Measurements from ENCODE around the gene TBC1D10A. TPM values are rescaled to one million over a fixed set of nuclear protein-coding genes. Genes with fewer than 3 reads are reported as not detected.
"Not testable (repeated sequence)": the region's sequence is repeated elsewhere in the genome, so short reads cannot be mapped to it uniquely, and the experiment has no call there.

The TBC1D10A gene
- total RNA-seq, 1 donor from 2014 or later, result 6.2 TPM

DNA sequence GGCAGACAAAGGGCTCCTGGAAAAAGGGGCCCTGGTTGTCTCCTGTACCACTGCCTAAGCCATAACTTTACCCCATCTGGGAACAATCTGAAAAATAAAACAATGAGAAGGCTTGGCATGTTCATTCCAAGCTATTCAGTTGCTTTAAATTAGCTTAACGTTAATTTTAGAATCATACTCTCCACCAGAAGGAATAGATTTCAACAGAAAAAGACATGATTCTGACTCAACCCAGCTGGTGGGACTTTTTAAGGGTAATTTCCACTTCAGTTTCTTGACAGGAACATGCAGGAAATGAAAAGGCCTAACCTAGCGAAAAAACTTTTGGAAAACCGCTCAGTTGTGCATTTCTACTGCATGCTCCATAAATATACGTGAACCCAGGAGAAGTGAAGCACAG lies 22.1 kb upstream of the TBC1D10A start:
- DNase-seq (no peak), ATAC-seq (no peak)
- intact Hi-C loops (cut with micrococcal nuclease), result loop anchor here (10.0 kb wide), 1 partner anchor 54 kb away; no protein-coding TSS in a partner anchor

DNA sequence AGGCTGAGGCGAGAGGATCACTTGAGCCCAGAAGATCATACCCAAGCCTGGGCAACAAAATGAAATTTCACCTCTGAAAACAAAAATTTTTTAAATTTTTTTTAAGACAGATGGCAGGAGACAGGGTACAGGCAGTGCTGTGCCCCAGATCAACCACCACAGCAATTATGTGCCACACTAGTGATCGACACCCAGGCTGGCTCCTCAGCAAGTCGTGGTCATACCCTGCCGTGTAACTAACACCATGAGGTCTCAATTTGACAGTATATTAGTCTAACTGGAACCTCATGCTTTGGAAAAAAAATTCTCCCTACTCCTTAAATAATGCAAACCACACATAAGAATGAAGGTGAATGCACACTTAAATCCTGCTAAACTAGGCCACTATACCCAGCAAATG lies 21.7 kb upstream of the TBC1D10A start:
- DNase-seq (no peak), ATAC-seq (no peak)
- intact Hi-C loops (cut with micrococcal nuclease), result loop anchor here (10.0 kb wide), 1 partner anchor 54 kb away; no protein-coding TSS in a partner anchor

DNA sequence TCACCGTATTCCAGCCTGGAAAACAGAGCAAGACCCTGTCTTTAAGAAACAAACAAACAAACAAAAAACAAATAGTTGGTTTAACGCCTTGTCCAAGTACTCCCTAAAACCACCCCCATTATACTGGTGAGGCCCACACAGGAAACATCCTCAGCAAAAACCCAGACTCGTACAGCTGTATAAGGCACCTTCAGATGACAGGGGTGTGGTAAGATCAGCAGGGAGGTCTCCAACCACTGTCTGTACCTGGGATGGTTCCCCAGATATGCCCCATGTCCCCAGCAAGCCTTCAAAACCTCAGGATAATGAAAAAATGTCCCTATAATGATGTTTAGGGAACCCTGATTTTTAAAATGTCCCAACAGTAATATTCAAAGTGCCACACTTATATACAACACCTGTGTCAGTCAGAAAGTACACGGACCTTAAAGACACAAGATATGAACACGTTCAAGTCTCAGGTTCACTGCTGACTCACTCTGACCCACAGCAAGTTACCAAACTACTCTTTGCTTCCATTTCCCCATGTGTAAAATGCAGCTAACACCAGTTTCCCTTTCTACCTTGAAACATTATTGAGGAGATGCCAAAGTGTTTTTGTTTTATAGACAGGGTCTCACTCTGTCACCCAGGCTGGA lies 20.6 kb upstream of the TBC1D10A start:
- no peak for ATAC-seq

GRCh38 chr22:30344447-30345200 lies 17.9 kb upstream of the TBC1D10A start:
- intact Hi-C loops (cut with micrococcal nuclease), result loop anchor here (10.0 kb wide), 1 partner anchor 50 kb away; no protein-coding TSS in a partner anchor
- ATAC-seq (no peak), DNase-seq (no peak)

More for the DNA sequence above, 20.6 kb upstream of the TBC1D10A start:
- DNase-seq, result no peak
- intact Hi-C loops (cut with micrococcal nuclease), result loop anchor here (10.0 kb wide), 1 partner anchor 53 kb away; no protein-coding TSS in a partner anchor

GRCh38 chr22:30340911-30341685 lies 14.4 kb upstream of the TBC1D10A start:
- intact Hi-C loops (cut with micrococcal nuclease), result loop anchor here (10.0 kb wide), 1 partner anchor 46 kb away; no protein-coding TSS in a partner anchor
- peak; percentile 91 for DNase-seq
- ATAC-seq, result peak; percentile 90

- DNase-seq, result no peak
- ATAC-seq, result no peak
- intact Hi-C loops (cut with micrococcal nuclease), result no loop called here
Observed at GRCh38 chr22:30338802-30339201, 12.1 kb upstream of the TBC1D10A start.

- ATAC-seq; intact Hi-C loops (cut with micrococcal nuclease); DNase-seq: not testable (repeated sequence)
Observed at GRCh38 chr22:30338341-30338740, 11.6 kb upstream of the TBC1D10A start.

DNA sequence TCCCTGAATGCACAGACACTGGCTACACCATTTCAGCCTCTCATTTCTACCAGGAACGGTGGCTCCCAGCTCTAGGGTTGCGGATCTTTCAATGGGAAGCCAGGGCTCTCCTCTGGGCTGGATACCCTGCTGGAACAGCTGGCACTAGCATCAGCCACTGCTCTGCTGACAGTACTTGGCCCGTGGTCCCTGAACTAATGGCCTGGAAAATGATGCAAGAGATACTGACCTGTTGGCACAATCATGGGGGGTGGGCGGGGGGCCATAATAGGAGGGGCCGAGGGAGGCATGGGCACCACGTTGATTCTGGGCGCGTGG lies 10.7 kb upstream of the TBC1D10A start:
- intact Hi-C loops (cut with micrococcal nuclease), result no loop called here
- no peak for DNase-seq
- no peak for ATAC-seq

GRCh38 chr22:30336752-30337460 lies 10.2 kb upstream of the TBC1D10A start:
- ATAC-seq, result peak; percentile 84
- intact Hi-C loops (cut with micrococcal nuclease), result no loop called here
- peak; percentile 83 for DNase-seq

- intact Hi-C loops (cut with micrococcal nuclease), result no loop called here
- no peak for ATAC-seq
Observed at GRCh38 chr22:30335236-30335635, 8.5 kb upstream of the TBC1D10A start.

GRCh38 chr22:30334646-30335045 lies 7.9 kb upstream of the TBC1D10A start:
- no peak for DNase-seq
- intact Hi-C loops (cut with micrococcal nuclease), result no loop called here
- no peak for ATAC-seq

More at GRCh38 chr22:30335236-30335635, 8.5 kb upstream of the TBC1D10A start:
- no peak for DNase-seq

DNA sequence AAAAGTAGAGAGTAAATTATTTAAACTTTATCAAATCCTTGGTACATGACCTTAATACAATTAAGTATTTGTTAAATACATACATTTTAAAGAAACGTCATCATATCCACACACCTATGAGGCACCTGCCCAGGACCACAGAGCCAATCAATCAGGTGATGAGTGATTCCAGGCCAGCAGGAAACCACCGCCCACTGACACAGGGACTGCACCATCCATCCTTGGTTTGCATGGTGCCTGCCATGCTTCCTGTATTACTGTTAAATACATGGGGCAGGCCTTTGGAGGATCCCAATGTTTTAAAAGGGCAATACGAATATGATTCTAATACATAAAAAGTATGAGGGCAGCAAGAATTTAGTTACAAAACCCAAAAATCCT lies 7.0 kb upstream of the TBC1D10A start:
- intact Hi-C loops (cut with micrococcal nuclease), result no loop called here
- ATAC-seq (no peak), DNase-seq (no peak)

GRCh38 chr22:30332994-30333706 lies 6.4 kb upstream of the TBC1D10A start:
- ATAC-seq, result no peak
- intact Hi-C loops (cut with micrococcal nuclease), result no loop called here

DNA sequence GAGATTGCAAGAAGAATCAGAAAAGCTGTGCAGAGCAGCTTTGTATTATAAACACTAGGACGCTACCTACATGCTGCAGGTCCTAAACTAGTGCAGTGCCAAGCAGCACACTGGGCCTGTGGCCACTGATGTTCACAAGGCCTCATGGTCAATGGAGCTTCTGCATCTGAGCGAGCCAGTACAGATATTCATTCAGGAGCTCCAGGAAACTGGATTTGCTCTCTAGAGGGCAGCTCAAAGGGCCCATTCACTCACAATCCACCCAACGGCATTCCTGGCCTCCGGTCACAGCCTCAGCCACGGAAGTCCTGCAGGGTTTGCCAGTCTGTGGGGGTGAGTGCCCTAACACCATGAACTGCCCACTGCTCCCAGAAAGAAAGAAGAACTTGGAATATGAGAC lies 5.8 kb upstream of the TBC1D10A start:
- DNase-seq (no peak), ATAC-seq (no peak)
- intact Hi-C loops (cut with micrococcal nuclease), result no loop called here

More at GRCh38 chr22:30332994-30333706, 6.4 kb upstream of the TBC1D10A start:
- no peak for DNase-seq

GRCh38 chr22:30328466-30329049 lies 1.8 kb upstream of the TBC1D10A start:
- intact Hi-C loops (cut with micrococcal nuclease), result no loop called here
- no peak for DNase-seq
- ATAC-seq, result no peak

GRCh38 chr22:30327864-30328345 lies 1.2 kb upstream of the TBC1D10A start:
- DNase-seq, result no peak
- intact Hi-C loops (cut with micrococcal nuclease), result no loop called here
- no peak for ATAC-seq

- peak; percentile 64 for ATAC-seq
- intact Hi-C loops (cut with micrococcal nuclease), result no loop called here
- DNase-seq, result no peak
Observed at GRCh38 chr22:30326255-30326705, 461 bp downstream of the TBC1D10A start.

DNA sequence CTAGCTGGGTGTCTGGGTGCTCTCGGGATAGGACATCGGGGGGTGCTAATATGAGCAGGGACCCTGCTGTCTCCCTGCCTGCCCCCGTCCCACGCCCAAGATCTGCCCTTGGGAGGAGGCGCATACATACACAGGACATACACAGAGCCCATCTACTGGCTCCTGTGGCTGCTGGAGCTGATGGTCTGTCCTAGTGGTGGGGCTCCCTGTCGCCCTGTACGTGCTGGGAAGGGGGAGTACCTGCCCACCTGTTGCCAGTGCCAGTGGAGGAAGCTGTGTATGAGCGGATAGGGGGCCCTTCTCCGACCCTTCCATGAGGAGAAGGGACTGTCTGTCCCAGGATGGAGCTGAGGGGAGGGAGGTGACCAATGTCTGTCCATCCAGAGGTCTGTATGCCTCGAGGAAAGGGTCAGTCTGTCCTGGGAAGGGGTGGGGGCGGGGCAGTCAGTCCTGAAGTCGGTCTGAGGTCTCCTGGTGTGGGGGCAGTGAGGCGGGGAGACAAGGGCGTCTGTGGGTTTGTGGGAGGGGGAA lies 952 bp downstream of the TBC1D10A start:
- DNase-seq (no peak), ATAC-seq (no peak)
- intact Hi-C loops (cut with micrococcal nuclease), result no loop called here

Measured in left ventricle myocardium superior (tissue), 1 donor.